GM19328 (cell line): ENCODE results near the gene LINC00237.

Experiments
- ATAC-seq: cut with Tn5 transposase; IDR thresholded peaks from one replicate; pipeline ENCODE4 v1.9.1; 2021; ENCODE audit warnings: mild to moderate bottlenecking, moderate library complexity; ENCODE audit not compliant: unreplicated experiment

Gene LINC00237

DNA sequence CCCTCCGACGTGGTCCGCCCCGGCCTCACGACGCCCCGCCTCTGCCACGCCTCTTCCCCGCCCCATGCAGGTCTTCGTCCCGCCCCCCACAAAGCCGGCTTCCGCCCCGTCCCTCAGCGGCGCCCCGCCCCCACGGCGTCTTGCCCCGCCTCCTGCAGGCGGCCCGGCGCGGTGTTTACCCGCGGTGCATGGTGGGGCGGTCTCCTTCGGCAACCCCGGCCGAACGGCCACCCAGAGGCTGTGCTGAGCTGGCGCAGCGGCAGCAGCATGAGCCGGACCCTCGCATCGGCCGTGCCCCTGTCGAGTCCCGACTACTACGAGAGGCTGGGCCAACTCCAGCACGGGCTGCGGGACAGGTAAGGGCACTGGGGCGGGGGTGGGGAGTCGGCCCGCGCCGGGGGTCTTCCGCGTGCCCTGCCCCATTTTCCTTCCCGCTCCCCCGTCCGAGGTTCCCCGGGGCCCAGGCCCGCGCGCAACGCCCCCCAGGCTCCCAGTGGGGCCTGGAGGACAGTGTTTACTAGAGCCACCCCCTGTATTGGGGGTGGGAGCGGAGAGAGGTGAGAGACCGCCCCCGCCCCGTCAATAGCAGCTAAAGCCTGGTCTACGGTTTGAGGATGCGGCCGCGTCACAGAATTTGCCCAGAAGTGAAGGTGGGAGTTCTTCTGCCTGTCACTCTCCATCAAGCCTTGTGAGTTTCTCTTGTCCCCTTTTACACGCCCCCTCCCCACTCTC is 19.9 kb upstream of the LINC00237 start, which contains the start of gene KIZ:
TSS of gene KIZ (plus strand) at position 234 of the 732 bp plus-strand sequence. CDS start at position 268, 34 bp downstream.
- ATAC-seq, result peak; percentile 96

DNA sequence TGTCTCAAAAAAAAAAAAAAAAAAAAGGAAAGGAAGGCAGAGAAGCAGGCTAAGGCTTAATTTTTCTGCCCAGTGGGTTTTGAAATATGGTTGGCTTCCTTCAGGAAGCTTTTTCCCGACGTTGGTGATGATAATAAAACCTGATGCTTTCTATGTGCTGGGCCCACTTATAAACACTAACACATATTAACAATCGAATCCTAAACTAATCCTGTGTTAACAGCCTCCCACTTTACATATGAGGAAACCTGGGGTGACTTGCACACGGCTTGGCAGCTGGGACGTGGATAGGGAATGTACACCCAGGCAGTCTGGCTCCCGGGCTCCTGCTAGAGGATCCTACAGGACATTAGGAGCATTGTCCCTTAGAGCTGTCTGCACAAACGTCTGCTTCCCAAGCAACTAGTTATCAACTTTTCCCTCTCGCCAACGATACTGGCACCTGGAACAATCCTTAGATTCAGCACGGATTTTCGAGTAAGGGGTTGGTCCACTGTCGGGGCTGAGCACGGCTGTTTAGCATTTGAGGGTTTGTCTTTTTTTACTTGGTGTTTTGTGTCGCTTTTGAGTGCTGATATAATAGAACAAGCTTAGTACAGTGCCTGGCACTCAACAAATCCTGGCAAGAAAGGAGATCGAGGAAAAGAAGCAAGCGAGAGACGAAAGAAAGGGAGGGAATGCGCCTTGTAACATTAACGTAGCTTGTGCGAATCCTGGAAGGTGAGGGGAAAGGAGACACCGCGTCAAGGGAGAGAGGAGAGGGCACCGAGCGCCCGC is 19.1 kb upstream of the LINC00237 start:
- peak; percentile 28 for ATAC-seq

DNA sequence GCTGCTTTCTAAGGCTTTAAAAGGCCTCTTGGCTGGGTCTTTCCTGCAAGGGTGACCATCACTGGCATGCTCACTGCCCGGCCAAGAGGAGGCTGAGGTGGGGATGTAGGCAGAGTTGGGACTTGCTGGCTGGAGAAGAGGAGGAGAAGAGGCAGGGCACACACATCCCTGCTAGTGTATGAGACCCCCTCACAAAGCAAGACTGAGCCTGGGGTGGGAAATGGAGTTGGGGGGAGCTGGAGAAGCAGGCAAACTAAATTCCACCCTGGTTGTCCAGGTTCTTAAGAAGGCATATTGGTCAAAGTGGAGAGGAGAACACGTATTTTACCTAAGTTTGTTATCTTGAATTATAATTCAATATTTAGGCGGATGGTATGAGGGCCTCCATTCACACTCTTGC is 18.0 kb upstream of the LINC00237 start:
- ATAC-seq, result no peak

DNA sequence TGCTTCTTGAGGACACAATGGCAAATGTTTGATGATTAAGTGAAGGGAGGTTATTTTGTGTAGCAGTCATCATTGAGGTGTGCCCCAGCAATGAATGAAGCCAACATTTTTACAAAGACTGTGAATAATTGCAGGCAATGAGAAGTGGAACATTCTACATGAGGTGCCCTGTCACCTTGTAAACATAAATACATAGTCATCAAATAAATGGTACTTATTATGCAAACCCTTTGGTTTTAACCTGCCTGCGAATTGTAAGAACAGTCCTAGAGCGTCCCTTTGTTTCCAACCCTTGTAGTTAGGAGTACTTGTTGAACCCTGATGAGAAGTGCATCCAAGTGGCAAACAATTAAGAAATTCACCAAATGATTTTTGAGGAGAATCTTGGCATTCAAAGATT is 12.6 kb upstream of the LINC00237 start:
- ATAC-seq, result no peak

DNA sequence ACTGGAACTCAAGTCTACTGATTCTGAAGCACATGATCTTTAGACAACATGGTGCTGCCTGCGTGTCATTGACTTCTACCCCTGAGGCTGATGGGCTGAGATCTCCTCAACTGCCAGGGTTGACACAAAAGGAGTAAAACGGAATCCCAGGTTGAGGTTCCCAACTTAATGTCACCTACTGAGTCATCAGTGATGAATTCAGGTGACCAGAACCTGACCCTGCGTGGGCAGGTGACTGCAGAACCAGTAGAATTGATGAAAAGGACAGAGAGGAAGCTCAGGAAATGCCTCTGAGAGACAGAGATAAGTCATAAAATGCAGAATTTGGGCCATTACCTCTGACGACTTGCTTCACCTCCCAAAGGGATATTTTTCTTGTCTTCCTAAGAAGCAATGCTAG is 12.0 kb upstream of the LINC00237 start:
- no peak for ATAC-seq

DNA sequence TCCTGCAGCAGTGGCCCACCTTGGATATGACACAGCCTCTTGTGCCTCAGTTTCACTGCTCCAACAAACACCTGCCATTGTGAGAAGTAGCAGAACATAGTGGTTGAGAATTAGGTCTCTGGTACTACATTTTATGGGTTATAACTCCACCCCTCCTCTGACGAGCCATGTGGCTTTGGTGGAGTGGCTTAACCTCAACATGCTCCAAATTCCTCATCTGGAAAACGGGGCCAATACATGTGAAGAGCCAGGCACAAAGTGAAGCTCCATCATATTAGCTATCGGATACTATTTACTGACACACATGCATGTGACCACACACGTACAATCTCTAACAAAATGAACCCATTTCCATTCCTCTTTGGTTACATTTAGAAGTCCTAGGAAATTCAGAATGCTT is 11.4 kb upstream of the LINC00237 start:
- ATAC-seq, result no peak

DNA sequence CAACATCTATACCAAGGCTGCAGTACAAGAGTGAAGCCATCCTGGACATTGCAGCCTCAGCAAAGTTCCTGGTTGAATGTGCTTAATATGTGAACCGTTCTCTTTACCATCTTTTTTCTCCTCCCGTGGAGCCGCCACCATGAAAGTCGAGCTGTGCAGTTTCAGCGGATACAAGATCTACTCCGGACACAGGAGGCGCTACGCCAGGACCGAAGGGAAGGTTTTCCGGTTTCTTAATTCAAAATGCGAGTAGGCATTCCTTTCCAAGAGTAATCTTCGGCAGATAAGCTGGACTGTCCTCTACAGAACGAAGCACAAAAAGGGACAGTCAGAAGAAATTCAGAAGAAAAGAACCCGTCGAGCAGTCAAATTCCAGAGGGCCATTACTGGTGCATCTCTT is 8.4 kb upstream of the LINC00237 start:
- no peak for ATAC-seq

DNA sequence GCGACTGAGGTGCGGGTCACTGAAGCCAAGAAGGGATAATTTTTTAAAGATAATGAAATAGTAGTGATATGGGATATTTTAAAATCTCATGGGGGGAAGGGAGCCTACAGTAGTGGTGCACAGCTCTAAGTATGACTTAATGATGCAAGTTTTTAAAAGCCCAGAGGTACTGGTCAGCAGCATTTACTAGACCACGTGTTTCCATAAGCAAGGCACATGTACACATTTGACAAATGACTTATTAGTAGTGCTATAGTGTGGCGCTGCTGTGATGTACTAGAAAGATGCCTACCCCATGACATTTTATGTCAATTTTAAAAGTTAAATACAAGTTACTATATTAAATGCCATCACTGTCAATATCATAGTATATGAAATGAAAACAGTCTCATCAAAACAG is 7.5 kb upstream of the LINC00237 start:
- ATAC-seq, result no peak

DNA sequence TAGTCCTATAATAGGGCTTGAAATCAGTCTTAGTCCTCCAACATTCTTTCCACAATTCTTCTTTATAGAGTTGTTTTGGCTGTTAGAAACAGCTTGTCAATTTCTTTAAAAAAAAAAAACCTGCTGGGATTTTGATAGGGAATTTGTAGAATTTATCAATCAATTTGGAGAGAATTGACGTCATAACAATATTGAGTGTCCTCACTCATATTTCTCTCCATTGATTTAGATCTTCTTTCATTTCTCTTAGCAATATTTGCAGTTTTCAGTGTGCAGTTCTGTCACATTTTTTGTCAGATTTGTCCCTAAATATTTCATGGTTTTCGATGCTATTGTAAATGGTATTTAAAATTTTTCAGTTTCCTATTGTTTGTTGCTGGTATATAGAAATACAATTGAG is 5.3 kb upstream of the LINC00237 start:
- ATAC-seq, result no peak

DNA sequence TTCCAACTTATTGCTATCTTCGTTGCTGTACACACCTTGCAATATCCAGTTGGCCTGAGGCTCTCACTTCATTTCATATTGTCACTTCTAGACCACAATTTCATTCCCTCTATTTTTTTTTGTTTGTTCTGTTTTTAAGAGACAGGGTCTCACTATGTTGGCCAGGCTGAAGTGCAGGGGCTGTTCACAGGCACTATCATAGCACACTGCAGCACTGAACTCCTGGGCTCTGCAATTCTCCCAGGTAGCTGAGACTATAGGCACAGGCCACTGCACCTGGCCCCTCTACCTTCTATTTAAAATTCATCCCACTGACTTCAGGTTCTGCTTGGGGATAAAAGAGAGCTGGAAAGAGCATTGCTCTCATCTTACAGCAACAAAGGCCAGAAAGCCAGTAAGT is 4.7 kb upstream of the LINC00237 start:
- ATAC-seq, result no peak

DNA sequence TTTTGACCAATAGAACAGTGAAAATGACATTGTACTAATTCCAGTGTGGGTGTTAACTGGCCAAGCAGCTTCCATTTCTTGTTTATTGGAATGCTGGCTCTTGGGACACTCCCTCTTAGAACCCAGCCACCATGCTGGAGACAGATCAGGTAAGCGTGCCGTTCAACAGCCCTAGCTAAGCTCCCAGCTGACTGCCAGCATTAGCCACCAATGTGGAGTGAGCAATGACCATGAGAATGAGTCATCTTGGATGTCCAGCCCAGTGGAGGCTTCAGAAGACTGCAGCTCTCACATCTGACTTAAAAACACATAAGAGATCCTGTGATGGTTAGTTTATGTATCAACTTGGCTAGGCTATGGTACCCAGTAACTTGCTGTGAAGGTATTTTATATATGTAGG is 3.0 kb upstream of the LINC00237 start:
- no peak for ATAC-seq

DNA sequence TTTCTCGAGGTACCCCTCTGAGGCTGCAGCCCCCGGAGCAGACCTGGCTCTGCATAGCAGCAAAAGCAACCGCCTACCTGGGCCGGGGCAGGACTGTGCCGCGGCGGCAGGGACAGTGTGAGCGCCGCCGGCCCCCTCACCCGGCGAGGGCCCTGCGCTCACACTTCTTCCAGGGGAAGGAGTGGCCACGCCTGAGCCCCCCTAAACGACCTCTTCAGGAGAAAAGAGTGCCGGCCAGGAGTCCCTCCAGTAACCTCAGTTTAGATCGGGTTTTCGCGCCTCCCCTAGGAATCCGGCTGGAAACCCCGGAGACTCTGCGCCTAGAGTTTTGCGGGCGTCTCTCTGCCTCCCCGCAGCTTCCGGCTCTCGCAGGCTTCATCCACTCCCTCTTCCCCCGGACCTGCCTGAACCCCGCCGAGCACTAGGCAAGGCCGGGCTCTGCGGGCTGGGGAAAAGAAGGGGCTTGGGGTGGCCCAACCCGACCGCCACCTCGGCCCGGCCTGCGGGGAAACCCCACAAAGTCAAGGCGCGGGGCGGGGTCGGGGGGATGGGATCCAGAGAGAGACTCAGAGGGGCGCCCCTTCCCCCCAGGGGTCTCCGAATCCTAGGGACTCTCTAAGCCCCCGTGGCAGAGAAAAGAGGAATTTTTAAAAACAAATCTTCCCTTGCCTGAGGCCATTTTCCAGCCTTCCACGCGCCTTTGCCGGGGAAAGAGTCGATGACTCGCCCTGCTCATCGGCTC is 558 bp downstream of the LINC00237 start:
- ATAC-seq, result no peak

DNA sequence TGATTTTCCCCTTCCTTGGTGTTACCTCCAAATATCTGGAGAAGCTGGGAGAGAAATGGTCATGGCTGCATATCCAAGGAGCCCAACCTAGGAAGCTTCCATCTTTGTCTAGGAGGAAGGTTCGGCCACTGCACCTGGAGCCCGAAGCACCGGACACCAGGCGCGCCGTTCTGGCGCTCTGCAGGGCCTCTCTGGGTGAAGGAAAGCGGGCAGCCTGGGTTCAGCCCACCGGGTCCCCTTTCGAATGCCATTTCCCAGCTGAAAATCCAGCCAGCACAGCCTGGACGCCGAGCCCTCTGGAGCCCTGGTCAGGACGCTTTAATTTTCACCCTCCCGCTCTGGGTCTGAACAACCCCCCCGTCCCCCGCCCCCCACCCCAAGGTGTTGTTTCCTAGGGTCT is 1.2 kb downstream of the LINC00237 start:
- ATAC-seq, result no peak

DNA sequence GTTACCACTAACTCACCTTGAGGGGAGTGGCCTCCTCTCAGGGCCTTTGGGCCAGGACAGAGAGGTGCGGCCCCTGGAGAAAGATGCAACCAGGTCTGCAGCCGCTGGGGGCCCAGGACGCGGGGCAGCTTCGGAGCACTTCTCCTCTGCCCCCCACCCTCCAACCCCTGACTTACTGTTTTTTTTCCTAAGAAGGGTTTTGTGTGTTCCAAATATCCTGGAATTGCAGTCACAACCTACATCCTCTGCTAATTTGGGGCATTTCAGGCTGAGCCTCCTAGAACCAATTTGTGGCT is 1.7 kb downstream of the LINC00237 start:
- no peak for ATAC-seq

DNA sequence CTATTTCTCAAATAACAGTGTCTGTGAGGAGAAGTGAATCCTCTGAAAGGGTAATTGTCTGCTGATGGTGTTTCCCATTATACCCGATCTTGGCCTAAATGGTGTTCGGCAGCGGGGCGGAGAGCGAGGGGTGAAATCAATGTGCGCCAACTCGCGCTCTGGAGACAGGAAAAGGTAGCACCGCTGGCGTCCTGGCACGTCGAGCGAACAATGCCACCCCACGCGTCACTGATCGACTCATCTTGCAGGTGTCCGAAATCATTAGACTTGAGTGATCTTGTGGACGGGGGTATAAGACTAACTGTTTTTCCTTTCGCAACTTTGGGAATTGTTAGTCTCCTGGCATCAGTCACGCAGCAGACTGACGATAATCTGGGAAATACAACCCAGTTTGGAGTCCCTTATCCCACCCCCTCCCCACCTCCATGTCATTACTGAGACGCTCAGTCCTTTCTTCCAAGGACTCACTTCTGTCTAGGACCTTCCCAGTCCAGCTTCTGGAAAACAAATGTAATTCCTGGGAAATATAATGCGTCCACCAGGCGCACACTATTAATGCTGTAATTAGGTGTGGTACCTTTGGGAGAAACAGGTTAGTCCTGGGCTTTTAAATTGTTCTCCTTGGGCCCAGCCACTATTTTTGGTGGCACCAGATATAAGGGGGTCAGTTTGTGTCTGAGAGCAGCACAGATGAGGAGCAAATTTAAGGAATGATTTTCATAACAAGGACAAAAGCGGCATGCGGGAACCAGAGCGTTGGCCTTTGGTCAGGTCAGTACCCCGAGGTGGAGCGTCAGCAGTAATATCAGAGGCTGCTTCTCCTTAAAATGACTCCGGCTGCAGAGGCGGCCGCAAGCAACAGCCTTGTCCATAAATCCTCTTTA is 2.3 kb downstream of the LINC00237 start:
- ATAC-seq, result no peak

DNA sequence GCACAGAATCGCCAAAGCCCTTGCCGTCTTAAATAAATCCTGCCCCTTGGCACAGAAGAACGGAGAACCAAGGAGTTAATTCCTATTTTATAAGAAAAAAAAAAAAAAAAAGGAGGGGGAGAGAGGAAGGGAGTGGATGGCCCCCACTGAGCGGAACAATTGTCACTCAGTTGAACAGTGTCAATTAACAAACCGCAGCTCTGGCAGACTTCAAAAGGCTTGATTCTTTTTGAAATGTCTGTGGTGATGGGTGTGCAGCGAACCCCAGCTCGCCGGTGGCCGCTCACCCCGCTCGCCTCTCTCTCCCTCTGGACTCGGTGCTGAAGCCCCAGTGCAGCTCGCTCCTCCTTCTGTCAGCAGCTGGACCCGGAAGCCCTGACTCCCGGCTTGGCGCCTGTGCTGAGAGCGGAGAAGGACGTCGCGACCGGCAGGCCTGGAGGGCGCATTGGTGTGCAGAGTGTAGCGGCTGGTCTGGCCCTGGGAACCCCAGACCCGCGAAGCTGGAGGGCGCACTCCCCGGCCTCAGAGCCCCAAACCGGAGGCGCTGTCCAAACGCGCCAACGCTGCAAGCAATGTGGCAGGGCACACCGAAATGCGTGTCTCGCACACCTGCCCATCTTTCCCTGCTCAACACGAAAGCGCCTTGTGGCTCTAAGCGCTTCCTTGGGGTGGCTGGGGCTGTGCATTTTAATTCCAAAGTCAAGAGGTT is 3.4 kb downstream of the LINC00237 start:
- ATAC-seq, result no peak

DNA sequence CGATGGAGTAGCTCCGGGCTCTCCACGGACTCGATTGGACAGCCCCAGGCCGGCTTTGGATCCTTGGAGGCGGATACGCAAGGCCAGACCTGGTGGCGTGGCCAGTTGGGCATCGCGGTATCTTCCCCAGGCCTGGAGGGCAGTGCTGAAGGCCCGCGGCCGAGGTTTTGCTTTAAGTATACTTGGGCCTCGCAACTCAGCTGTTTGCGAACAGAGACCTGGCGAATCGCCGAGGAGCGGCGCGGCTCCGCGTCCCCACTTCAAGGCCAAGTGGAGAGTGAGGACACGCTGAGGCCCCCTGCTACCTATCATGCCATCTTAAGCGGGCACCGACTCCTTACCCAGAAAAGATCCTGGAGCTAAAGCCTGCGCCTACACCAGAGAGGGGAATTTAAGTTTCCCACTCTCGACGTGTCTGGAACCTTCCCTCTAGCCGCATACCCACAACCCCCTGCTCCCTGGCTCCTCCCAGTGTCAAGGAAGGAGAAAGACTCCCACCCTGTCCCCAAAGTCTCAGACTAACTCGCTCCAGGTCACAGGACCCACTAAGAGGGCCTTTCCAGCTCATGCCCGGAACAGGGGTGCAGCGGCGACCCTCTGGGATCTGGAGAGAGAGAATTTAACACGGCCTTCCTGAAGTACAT is 4.1 kb downstream of the LINC00237 start:
- ATAC-seq, result no peak

DNA sequence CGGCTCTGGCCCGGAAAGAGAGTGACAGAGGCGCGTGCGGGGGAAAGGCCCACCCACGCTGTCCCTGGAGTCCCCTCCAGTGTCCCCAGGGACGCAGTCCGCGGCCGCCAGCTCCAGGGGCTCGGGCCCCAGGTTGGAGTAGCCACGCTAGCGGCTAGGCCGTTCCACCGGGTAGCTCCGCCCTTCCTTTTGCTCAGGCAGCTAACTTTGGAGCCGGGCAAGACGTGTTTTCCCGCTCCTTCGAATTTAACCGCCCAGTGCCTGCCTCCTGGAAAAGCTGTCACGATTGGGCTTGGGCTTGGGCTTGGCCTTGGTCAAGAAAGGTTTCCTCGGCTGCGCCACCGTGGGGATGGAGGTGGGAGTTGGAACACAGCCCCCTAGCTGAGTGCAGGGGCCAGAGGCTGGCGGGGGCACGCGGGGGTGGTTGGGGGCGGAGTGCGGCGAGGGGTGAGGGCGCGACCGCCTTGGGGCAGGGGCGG is 4.7 kb downstream of the LINC00237 start:
- no peak for ATAC-seq

DNA sequence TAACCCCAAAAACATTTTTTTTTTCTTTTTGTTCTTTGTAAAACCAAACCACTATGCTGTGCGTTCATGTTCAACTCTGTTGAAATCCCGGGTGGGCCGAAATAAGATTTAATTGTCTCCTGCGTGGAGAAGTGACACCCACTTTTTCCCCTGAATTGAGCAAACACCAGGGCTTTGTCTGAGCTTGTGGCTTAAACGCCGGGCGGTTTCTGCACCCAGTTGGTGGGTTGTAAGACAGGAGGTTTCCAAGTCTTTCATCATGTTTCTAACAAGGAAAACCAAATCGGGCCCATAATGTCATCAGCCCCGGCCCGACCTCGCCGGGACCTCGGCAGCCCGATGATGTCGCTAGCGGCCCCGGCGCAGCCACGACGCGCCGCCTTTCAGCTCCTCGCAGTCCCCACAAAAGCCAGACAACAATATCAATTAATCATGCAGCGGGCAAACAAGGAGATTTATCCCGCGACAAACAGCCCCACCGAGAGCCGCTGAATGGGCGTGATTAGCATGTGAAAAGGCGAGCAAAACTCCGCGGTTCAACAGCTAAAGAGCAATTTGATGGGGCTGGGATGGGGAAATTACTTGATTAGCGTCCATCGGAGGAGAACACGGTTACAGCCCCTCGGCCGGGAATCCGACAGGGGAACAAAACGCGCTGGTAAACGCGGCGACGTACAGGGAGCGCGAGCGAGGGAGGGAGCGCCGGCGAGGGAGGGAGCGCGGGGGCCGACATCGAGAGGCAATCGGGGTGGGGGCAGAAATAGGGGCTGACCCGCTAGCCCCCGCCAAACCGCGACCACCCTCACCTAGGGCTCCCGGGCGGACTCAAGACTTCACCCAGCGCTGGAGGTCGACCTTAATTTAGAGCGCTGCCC is 5.3 kb downstream of the LINC00237 start:
- no peak for ATAC-seq
